Embryonic facial prominence (tissue), 1 donor: ENCODE measurements around the gene MAB21L4.

ENCODE experiments used
- DNase-seq: peaks from one replicate; pipeline ENCODE4 v3.0.0-alpha.2; 2016; ENCODE audit errors: extremely low spot score

The MAB21L4 gene

DNA sequence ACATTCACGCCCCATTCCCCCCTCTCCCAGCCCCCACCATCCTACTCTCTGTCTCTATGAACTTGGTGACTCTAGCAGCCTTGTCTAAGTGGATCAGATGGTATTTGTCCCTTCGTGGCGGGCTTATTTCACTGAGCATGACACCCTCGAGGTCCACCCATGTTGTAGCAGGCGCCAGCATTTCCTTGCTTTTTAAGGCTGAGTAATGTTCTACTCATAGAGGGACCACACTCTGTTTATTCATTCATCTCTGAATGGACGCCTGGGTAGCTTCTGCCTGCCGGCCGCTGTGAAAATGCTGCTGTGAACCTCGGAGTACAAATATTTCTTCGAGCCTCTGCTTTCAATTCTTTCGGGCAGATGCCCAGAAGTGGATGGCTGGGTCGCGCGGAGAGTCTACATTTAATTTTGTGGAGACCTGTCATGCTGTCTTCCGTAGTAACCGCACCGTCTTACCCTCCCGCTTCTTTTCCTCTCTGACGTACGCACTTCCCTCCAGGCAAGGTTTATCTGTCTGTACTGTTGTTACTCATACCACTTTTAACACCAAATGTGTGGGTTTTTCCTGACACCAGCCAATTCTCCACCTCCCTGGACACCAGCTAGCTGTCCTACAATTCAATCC is 15.8 kb upstream of the MAB21L4 start:
- no peak for DNase-seq

DNA sequence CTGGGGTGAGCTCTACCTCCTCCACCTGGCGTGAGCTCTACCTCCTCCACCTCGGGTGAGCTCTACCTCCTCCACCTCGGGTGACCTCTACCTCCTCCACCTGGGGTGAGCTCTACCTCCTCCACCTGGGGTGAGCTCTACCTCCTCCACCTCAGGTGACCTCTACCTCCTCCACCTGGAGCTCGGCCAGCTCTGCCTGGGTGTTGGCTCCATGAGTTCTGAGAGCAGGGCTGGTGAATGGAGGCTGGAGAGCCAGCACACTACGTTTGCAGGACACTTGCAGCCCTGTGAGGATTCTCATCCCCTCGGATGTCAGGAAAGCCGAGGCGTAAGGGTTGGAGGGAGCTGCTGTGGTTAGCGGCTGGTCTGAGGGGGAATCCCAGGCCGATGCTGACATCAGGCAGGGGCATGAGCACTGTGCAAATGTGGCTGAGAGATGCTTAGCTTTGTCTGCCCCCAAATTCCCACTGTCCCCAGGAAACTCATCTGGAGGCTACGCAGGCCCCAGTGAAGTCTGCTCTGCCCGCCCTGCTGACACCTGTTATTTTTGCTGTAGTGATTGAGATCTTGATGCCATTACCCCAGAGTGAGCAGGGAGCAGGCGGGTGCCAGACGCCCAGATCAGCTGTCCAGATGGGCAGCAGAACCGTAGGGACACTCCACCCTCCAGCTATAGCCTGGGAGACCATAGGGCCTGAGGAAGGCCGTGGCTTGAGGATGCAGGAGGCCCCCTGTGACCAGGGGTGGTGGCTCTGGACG is 13.4 kb upstream of the MAB21L4 start:
- no peak for DNase-seq

DNA sequence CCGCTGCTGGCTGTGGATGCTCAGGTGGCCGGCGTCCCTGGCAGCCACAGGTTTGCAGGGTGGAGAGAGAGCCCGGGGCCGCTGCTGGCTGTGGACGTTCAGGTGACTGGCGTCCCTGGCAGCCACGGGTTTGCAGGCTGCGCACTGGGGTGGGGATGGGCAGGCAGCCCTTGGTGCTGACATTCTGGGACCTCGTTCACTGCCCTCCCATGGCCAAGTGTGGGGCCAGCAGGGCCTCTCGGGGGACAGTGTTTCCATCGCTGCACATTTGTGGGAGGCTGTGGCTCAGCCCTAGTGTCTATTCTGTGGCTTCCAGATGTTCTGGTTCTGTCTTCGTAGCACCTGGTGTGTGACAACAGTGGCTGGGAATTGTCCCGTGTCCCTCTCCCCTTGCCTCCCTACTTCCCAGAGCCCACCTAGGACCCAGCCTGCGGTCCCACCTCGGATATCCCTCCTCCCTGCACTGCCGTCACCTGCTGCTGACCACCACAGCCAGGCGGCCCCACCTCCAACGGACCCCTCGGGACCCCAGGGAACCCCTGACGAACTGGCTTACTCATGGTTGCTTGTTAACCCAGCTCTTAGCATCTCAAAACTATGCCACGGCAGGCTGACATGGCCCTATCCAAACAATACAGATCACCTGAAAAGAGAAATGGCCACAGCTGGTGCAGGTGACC is 11.1 kb upstream of the MAB21L4 start:
- DNase-seq = no peak

DNA sequence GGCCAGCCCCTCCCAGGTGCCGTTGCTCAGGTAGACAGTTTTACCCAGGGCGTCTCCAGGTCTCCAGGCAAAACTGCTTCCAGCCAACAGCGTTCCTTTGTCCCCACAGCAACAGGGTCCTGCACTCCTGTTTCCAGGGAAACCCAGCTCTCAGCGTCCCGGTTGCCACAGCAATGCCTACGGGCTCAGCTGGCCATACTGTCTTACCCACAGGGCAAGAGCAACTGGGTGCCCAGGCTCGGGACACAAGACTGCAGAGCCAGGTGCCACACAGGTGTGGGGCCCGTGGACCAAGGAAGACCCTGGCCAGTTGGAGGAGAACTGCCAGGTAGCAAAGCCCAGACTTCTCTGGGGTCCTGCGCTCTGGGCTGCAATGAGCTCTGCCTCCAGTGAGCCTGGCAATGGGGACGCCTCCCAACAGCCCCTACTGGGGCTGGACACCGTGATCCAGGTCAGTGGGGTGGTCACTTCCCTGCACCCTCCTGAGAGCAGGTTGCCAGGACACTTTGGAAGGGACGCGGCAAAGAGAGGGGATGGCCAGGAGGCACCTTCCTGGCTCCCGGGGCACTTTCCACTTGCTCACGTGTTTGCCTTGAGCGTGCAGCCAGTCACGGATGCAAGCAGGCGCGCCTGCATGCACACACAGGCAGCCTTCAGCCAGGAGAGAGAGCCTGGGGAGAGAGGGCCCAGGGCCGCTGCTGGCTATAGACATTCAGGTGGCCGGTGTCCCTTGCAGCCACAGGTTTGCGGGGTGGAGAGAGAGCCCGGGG is 10.4 kb upstream of the MAB21L4 start, which contains the start of gene CROCC2:
Gene CROCC2 (plus strand): TSS at position 196 of the 770 bp plus-strand sequence. CDS start 178 bp downstream, at position 374.
- no peak for DNase-seq

DNA sequence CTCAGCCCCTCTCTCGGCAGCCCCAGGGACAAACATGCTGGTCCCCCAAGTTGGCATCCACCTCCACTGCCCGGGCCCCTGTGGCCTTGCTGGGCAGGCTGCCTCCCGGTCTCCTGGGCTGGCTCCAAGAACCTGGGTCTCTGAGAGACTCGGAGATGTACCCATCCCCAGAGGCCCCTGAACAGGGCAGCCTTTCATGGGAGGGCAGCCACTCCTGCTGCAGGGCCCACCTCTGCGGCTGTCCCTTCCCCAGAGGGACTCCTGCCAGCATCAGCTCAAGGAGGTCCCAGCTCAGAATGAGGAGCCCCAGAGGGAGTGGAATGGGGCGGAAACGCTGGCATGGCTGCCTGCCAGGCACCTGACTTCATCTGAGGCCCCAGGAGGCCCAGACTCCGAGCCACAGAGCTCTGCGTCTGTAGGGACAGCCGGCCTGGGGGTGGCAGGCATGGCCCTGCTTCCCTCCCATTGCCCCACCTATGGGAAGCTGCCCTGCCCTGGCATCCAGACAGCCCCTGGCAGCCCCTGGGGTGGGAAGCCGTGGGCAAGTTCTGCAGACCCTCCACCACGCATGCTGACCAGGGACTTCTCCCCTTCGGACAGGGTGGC is 9.3 kb upstream of the MAB21L4 start:
- DNase-seq = no peak

DNA sequence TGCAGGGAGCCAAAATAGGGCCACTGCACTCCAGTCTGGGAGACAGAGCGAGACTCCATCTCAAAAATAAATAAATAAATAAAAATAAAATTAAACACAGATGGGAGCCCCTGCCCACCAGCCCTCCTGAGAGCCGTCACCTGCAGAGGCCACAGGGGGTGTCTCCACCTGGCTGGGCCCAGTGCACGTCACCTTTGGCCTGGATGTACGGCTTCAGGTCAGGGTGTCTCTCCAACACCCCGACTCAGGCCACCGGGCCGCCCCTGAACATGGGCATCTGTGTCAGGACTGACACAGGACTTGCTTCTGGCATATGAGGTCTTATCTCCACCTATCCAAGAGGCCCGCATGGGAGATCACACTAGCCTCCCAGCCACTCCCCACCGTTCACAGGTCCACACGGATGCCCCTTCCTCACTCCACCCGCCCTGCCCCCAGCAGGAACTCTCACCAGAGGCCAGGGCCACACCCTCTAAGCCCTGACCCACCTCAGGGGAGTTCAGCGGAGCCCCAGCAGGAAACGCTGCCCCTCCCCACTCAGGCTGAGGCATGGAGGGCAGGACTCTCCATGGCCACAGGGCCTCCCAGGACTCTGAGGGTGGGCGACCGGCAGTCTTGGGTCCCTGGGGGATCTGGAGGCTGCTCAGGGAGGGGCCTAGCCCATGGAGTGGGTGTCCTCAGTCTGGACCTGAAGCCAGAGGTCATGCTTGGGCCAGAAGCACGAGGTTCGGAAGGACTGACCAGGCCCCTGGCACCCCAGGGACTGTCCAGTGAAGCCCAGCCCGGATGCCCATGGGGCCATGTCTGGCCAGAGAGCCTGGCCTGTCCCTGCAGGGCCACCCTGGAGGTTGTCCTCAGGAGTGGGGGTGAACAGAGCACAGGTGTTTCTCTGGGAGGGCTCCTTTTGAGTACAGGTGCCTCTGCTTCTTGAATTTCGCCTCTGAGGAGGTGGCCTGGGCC is 8.5 kb upstream of the MAB21L4 start:
- DNase-seq = no peak

DNA sequence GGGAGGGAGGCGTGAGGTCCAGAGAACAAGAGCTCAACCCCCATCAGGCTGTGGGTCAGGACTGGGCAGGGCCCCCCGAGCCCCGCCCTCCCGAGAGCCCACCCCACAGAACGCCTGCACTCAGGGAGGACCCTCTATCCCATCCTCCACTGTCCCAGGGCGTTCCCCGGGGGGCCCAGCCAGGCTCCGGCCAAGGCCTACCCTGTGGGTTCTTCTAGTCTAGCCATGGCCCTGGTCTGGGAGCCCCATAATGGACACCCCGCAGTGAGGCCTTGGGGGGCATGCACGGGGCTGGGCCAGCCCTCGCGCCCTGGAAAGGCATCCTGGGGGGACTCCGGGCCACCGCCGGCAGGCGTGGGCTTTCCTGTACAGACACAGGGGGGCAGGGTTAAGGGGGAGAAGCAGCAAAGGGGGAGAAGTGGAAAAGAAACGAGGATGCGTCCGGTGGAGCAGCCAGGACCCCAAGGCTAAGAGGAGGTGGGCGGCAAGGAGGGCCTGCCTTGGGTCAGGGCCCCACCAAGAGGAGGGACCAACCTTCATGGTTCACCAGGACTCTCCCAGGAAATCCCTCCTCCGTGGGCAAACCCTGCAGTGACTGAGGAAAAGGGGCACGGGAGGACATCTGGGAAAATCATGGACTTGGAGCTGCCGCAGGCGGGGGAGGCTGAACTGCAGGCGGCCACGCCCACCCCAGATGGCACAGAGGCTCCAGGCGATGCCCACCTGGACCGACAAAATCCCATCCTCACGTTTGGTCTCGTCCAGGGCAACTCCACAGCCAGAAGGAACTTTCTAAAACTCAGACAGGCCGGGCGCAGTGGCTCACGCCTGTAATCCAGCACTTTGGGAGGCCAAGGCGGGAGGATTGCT is 7.5 kb upstream of the MAB21L4 start:
- DNase-seq = no peak

DNA sequence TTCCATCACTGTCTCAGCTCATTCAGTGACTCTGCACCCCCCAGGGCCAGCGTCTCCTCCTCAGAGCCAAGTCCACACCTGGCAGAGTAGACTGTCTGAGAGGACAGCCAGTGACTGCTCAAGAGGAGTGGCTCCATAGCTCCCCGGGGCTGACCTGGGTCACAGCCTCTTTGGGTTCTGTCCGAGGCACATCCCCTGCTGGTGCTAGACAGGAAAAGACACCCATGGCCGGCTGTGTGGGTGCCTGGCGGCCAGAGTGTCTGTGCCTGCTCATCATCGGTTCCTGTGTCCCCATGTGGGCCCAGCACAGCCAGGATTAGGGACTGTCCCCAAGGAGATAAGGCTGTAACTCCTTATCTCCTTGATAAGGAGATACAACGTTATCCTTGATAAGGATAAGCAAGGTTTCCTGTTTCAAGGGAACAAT is 6.7 kb upstream of the MAB21L4 start:
- no peak for DNase-seq

DNA sequence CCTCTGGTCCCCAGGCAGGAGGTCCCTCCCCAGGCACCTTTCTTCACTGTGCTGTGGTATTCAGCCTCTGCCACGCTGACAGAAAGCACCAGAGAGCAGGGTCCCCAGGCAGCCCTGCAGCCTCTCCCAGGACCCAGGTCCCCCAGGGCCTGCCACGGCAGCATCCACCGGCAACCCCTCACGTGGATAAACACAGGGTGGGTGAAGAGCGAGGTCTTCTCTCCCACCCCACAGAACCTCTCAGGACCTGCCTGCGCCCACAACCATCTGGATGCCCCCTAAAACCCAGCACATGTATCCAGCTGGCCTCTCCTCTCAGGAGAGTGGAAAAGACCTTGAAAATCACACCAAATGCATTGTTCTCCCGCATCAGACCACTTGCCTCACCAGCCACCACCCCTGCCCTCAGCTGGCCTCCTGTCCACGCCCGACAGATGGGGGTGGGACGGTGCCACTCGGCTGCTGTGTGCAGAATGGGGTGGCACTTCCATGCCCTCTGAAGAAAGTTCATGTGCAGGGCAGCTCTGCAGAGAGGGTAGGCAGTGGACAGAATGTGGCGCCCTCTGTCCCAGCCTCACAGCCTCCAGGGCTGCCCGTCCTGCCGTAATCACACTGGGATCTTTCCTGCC is 6.1 kb upstream of the MAB21L4 start:
- DNase-seq = no peak

DNA sequence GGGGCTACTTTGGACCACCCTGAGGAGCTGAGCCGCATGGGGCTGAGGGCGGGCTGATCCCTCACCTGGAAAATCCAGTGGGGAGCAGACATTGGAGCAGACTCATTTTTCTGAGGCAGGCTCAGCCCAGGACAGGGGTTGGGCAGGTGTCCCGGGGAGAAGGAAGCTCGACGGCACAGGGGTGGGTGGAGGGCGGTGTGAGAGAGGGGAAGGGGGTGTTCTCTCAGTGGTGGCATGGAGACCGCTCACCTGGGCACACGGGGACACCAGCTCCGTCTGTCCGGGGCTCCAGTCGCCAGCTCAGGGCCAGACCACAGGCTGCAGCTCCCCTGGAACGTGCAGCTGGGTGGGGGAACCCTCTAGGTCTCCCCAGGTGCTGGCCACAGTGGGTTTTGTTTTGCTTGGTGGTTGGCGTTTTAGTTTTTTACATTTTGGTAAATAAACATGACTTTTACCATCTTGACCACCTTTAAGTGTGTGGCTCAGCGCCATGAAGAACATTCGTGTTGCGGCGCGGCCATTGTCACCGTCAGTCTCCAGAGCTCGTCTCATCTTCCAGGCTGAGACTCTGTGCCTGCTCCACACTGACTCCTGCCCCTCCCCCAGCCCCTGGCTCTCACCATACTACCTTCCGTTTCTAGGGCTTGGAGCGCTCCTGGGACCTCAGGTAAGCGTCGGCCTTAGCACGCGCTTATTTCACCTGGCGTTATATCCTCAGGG is 4.3 kb upstream of the MAB21L4 start:
- DNase-seq = no peak

DNA sequence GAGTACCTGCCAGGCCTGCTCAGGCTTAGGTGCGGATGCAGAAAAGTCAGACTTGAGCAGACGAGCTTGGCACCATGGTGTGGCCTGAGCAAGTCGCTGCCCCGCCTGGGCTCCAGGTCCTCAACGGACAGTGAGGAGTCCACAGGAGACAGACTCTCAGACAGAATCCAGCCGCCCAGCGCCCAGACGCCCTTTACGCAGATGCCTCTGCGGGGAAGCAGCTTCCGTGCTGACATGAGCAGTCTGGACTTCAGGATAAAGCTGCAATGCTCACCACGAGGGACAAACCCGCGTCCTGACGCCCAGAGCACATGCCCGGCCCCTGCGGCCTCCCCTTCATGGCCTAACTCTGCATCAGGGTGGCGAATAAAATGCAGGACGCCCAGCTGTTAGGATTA is 3.5 kb upstream of the MAB21L4 start:
- no peak for DNase-seq

DNA sequence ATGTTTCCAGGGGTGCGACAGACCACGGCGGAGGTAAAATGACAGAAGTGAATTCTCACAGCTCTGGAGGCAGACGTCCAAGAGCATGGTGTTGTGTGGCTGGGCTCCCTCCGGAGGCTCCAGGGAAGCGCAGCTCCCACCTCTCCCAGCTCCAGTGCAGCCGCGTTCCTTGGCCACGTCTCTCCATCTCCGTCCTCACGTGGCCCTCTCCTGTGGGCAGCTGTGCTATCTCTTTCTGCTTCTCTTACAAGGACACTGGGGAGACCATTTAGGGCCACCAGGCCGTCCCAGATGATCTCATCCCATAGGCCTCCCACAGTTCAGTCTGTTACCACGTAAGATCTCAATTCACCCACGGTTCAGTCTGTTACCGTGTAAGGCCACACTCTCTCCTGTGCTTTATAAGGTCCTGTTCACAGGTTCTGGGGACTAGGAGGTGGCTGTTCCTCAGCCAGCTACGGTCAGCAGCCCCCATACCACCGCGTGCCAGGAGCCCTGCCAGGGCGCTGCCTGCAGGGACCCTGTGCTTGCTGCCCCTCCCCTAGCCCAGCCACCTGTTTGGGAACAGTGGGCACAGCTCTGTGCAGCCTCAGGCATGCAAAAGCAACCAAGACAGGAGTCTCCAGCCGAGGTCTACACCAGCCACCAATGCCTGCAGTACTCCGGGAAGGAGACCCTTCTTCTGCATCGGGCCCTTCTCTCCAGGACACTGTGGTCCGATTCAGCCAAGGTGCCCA is 2.9 kb upstream of the MAB21L4 start:
- no peak for DNase-seq

DNA sequence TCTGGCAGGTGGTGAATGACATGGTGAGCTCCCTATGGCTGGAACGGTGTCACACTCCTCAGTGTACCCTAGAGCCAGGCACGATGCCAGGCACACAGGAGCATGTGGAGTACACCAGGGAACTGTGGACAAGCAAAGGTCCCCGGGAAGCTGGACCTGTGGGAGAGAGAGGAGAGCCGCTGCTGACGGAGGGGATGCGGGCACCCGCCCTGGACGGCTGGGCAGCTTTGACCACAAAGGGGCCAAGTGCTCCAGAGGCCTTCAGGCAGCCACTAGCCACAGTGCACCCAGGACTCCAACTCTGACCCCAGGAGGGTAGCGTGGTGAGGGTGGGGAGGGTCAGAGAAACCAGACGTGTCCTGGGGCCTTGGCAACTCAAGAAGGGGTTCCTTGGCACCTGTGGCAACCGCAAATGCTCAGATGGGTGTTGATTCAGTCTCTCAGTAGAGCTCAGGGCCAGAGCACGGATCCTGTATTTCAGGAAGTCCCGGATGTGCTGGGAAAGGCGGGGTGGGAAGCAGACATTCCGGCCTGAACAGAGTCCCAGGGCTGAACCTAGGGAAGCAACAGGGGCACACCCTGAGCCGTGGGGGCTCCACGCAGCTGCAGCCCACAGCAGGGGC is 2.3 kb upstream of the MAB21L4 start:
- DNase-seq = no peak

DNA sequence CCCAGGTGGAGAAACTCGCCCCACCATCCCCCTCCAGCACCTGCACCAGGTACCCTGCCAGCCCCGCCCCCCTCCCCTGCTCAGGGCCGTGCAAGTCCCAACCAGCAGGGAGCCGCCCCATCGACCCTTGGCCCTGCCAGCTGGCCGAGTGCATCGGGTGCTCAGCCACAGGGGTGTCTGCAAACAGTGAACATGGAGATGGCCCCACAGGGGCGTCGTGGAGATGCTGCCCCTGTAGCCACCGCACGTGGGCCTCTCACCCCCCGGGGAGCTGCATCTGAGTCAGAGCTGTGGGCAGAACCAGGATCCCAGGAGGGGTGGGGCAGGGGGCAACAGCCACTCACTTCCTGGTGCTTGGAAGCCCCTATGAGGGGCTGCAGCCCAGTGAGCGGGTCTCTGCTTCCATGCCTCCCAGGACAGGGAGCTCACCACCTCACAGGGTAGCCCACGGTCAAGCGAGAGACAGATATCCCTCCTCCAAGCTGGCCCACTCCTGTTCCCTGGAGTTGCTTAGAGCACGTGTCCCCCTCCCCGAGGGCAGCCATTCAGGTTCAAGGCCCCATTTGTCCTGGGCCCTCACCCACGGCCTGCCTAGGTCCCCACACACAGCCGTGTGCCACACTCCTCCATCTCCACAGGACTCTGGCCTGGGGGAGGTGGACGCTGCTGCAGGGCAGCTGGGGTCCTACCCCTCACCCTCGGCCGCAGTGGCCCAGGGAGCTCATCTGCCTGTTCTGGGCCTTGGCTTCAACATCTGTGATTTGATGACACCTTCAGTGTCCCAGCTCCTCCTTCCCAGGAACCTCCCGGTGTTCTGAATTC is 1.1 kb upstream of the MAB21L4 start:
- DNase-seq = no peak

DNA sequence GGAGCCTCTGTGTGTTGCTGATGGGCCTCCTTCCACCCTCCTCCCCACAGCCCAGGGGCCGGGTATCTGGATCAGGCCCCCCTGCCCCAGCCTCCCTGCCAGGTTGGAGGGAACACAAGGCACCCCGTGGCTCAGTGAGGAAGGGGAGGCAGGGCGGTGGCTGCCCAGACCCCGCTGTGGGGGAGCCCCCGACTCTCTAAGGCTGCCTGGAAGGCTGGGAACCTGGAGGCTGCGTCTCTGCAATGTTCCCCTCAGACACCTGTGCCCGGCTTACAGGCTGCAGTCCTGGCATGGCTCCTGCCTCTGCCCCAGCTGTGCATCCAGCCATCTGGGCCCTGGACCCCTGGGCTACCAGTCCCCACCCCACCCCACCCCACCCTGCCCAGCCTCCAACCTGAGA is 438 bp upstream of the MAB21L4 start:
- no peak for DNase-seq

DNA sequence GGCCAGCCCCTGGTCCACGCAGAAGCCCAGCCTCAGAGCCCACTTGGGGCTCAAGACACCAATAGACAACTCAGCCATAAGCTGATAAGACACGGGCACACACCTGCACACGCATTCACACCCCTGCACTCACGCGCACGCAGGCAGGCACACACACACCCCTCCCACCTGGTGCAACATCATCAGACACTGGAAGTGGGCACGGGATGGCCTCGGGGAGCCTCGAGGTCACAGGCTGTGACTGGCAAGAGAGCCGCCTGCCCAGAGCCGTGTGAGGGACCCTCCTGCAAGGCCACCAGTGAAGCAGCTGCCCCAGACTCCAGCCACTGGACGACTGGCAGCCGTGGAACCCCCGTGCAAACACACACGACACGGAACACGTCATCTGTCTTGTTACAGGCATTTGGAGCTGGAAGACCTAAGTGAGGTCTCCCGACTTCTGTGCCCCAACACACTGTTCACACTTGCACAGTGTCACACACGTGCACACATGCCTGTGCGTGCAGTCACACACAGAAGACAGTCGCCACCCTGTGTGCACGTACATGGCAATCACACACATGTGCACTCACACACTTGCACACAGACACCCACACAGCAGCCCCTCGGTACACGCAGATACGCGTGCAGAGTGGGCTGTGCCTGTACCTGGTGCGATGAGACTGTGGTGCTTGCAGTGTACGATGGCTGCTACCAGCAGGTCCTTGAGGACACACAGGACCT is 959 bp downstream of the MAB21L4 start:
- no peak for DNase-seq
